ENCODE measurements around the gene DDX25.

DDX25 gene

DNA sequence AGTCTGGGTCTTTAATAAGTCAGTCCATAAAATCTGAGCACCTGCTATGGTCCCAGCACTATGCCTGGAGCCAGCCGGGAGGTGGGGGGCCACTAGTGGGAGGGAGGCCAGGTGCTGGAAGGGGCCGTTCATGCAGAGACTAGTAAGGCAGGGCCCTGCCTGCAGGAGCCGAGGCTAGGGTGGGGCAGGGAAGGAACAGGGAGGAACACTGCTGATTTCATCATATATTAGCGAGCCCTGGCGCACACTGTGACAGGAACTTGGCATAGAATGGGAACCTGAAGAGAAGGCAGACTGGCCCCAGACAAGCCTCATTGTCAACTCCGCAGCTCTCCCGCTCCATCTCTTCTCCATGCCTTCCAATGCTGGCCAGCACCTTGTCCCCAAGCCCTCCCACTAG is 48.7 kb downstream of the DDX25 start:
- peak; percentile 6 for DNase-seq

DNA sequence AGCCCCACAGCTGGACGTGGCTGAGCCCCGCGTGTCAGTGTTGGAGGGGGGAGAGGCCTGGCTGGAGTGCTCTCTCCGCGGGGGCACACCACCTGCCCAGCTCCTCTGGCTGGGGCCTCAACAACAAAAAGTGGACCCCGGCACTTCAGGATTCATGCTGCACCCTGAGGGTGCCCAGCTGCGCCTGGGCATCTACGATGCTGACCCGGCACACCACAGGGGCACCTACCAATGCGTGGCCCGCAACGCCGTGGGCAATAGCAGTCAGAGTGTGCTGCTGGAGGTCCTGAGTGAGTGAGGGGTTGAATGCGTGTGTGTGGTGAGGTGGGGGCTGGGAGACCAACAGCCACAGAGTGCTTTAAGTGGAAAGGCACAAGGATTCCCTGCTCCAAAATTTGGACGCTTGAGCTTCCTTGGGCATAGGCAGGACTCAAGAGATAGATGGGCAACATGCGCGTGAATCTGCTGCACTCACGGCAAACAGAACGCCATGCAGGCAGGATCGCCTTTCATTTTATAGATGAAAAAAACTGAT is 49.2 kb downstream of the DDX25 start:
- no peak for DNase-seq

DNA sequence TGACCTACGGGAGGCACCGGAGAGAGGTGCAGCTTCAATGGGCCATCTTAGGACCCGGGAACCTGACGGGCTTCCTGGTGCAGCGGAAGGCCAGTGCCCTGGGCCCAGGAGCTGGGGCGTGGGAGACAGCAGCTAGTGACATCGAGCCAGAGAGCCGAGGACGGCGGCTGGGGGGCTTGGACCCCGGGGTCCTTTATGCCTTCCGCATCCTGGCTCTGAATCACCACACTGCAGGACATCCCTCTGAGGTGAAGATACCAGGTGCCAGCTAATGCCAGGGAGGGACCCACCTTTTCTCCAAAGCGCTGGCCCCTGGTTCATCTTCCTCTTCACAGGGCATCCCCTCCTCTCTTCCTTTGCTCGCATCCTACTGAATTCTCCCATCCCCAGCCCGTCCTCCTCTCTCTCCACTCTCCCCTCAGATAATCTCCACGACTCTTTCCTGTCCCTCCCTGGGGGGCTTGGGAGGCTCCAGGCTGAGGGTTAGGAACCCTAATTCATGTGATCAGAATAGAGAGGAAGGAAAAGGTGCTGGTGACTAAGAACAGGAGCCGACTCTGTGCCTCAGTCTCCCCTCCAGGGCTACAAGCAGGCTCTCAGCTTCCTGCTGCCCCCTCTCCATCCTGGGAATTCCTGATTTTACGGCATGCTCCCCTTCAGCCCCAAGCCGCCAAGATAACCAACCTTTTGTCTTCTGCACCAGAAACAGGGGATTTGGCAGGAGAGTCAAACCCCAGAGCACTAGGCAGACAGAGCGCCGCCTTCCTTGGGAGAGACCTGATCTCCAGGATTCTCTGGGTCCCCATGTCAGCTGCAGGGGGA is 50.0 kb downstream of the DDX25 start:
- DNase-seq: no peak

DNA sequence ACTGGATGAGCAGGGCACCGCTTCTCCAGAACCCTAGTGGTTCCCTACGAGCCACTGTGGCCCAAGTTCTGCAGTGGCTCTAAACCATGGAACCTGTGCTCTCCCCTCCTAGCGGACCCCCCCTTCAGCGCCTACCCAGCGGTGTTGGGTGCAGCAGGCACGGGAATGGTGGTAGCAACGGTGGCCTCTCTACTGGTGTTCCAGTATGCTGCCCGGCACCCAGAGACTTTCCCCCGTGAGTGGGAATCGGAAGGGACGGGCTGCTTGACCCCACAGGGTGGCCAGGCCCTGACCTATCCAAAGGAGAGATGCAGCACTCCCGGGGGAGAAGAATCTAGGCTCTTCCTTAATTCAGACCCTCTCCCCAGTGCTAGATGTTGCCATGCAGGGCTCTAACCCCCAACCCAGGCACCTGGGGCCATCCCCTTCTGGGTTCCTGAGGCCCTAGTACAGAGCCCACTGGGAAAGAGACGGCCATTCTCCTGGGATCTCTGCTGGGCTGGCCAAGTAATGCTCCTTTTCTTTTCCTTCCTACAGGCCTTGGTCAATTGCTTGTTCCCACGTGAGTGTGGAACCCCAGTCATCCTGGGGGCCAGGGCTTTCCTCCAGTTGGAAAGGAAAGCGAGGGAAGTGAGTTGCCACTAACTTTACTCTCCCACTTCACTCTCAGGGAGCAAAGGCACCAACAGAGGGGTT is 50.8 kb downstream of the DDX25 start:
- DNase-seq: no peak

DNA sequence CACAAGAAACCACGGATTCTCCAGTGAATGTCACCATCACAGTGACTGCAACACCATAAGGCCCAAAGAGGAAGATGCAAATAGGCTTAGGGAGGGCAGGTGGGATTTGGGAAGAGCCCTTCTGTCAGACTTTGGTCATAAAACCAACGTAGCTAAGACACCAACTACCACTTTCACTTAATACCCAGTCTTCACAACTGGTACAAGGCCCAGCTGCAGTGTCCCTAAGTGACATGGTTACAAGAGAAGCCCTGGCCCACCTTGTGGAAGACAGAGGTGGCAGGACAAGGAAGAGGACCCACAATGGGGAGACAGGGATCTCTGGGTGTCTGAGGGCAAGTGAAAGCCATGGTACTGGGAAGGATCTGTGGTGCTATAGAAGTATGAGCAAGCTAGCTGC is 51.5 kb downstream of the DDX25 start:
- no peak for DNase-seq

DNA sequence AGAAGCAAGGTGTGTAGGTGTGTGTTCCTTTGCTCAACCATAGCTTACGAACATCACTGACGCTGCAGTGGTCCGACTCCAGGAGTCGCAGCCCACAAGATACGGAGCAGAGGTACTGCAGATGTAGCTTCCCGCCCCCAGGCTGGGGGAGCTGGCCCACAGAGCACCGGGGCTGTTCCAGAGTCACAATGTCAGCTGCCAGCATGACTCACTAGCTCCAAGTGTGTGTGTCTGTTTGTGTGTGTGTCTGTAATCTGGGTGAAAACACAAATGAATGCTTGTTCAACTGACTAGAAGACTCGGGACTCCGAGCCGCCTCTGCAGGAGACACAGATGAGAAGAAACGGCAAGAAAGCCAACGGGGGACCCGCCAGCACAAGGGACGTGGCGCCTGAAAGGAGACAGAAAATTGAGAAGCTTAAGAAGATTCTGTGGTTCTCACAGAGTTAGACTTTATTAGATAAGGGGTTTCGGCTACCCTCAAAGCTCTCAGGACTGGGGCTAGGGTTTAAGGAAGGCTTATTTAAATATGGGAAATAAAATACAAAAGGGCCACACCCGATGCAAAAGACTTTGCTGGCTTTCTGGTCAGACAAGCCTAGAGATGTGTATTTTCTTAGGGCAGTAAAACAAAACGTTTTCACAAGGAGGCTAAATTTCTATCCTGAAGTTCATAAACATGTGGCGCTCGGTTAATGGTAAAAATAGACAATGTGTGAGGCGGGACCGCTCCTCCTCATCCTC is 52.3 kb downstream of the DDX25 start:
- DNase-seq: no peak

DNA sequence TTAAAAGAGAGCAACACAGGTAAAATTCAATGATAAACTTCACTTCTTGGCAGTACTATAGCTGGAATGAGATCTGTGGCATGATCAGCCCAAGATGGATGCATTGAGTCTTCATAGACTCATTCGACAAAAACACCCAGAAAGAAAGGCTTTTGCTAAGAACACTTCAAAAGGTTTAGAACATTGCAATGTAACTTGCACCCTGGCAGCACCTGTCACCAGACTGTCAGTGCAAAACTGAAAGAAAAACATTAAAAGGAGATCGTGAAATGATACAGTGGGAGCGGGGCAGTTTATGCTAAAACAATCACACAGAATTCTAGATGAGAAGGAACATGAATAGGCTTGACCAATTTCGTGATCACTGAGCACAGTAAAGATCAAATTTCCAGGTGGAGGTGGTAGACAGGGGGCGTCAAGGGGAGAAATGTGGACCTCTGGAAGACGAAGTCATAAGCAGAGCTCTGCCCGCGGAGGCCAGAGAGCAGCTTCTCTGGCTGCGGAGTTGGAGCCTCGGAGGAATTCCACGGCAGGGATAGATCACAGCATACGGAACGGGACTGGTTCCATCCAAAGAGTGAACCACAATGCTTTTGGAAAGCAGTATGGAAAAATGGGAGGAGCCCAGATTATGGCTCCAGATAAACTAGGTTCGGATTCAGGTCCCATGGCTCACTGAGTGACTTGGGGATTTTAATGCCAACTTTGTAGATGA is 53.5 kb downstream of the DDX25 start:
- DNase-seq: no peak

DNA sequence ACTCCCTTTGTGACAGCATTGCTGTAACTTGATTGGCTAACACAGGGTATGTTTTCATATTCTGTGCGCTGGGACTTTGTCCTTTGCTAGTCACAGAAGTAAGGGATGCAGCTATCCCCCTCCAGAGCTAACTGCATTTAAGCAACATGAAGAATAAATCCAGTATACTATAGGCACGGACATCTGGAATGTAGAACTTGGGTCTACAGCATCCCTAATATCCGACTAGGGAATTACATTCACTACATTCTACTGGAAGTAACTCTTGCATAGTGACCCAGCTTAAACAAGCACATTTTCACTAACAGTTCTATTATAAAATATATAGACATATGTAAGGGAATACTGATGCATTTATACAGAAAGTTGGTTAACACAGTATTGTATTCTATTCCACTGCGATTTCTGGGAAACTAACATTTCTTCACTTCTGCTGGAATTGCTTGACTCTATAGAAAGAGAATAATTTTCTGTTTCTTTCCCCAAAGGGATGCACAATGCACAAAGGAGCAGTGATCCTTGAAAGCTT is 54.6 kb downstream of the DDX25 start:
- no peak for DNase-seq

DNA sequence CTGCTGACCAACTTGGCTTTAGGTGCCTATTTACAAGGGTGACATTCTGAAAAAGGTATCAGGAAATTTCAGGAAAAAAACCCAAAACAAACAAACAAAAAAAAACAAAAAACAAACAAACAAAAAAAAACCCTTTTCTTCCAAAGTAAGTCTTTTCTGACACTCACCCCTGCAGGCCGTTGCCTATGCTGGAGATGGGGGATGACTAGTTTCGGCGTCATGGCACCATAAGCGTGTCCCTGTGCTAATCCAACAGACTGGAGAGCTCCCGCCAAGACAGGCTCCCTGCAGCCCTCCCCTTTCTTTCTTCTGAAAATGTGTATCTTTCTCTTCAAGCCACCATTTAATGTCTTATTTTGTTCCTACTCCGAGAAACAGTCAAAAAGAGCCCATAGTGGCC is 55.2 kb downstream of the DDX25 start:
- peak; percentile 37 for DNase-seq

DNA sequence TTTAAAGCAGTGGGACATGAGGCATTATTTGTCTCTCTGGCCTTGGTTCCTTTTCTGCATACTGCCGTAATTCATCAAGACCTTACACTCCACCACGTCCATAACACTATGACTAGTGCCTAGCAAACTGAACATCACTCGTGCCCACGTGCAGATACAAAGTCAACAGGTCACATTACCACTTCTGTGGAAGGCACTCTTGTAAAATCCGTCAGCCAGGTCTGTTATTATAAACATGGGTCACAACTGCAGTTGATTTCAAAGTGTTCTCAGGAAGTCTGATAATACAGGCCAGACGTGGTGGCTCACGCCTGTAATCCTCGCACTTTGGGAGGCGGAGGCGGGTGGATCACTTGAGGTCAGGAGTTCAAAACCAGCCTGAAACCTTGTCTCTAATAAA is 55.6 kb downstream of the DDX25 start:
- peak; percentile 91 for DNase-seq

DNA sequence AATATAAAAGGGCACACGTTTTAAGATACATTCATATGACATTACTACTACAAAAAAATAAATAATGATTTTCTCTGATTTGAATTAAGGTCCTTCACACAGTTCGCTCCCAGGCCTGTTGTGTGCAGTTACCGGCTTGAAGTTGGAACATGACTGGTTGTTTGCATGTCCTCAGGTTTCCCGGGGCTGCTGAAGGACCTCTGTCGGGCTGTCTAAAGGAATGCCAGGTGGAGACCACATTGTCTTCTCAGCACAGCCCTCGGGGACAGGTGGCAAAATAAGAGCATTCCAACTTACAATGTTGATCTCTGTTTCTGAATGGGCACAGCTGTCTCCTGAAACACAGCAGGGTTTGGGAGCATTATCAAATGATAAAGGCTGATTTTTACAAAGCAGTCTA is 56.5 kb downstream of the DDX25 start:
- peak; percentile 14 for DNase-seq

DNA sequence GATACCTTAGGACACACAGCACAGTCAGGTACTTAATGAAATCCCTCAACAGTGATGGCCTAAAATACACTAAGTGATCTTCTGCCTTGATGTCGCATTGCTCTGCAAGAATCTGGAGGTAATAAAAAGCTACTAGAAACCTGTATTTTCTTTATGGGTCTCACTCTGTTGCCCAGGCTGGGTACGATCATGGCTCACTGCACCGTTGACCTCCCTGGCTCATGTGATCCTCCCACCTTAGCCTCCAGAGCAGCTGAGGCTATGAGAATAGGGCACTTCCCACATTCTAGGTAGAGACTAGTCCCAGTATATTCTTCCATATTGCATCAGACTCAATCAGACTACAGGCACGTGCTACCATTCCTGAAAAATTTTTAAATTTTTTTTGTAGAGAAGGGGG is 63.2 kb downstream of the DDX25 start:
- no peak for DNase-seq

DNA sequence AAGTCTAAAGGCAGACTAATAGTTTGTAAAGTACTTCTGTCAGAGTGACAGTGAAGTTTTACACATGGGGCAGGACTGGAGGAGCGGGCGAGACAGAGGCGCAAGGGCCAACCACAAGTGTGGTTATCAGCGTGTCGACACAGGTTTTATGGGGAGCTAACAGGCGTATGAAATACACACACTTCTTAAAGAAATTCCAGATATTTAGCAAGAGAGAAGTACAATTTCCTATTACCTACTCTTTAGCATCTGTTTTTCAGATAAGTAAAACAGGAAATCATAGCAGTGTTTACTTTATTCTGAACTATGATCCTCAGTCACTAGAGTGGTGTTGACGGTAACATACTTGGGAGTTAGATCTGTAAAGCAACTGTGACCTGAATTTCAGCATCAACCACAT is 64.0 kb downstream of the DDX25 start:
- DNase-seq: no peak

DNA sequence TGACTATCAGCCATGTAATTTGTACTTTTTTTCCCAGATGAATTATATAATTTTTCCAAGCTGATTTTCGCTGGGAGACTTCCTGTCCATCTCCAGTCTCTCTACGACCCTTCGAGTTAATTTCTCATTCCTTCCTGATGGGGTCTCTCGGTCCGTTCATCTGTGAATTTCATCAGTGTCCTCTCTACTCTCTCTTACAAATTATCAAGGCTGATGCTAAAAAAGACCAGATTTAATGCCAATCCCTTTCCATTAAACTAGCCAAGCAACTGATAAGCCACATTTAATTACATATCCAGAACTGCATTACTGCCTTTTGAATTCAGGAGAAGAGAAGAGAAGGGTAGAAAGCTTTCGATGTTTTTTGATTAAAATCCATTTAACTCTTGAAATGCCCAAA is 67.3 kb downstream of the DDX25 start:
- DNase-seq: no peak

DNA sequence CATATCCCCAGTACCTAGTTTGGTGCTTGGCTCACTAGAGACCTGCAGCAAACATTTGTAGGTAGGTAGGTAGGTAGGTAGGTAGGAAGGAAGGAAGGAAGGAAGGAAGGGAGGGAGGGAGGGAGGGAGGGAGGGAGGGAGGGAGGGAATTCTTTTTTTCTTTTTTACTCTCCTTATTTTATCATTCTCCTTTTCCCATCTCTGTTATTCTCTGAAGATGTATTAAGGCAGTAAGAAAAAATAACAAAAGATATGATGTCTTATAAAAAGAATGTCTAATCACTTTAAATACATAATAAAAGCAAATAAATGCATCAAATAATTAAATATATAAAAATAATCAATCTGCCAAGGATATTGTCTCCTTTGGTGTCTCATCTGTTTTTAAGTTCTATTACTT is 70.0 kb downstream of the DDX25 start:
- no peak for DNase-seq

DNA sequence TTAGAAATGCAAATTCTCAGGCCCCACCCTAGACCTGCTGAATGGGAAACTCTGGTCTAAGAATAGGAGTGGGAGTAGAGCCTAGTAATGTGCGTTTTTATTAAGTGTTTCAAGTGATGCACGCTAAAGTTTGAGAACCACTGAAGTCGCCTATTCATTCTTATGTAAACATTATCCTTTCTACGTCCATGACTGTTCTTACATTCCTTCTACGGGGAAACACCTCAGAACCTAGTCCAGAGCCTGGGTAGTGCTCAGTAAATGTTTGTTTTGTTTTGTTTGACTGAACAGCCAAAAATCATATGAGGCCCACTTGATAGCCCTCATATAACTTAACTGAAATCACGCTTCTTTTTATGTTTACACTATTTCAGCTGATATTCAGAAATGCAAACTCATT is 71.3 kb downstream of the DDX25 start:
- DNase-seq: no peak

DNA sequence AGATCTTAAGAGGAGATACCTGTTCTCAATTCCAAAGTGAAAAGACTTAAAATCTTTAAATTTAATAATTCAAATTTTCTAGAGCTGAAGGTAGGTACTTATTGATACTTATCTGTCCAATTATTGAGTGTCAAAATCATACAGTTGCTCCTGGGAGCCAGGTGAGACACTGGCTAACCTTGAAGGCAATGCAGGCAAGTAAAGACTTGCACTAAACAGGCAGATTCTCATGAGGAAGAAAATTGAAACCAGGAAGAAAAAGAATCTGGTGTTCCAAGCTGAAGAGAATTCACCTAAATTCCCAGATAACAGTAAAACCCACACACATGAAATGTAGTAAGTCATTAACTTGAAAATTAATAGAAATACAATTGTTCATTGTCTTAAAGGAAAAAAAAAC is 71.8 kb downstream of the DDX25 start:
- no peak for DNase-seq

DNA sequence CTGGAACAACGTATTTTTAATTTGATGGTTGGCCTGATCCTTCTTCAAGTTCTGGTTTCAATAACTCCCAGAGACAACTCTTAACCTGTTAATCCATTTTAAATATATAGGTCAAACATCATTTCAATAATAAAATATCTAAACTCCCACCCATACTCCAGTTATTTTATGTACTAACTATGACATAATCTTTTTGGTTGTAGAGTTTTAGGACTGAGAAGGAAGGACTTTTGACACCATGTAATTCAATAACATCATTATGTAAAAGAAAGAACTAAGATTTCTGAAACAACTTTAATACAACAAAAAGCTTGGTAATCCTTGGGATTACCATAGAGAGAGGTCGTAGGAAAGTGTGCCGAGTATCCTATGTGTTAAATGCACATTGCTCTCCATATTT is 73.0 kb downstream of the DDX25 start:
- DNase-seq: no peak

DNA sequence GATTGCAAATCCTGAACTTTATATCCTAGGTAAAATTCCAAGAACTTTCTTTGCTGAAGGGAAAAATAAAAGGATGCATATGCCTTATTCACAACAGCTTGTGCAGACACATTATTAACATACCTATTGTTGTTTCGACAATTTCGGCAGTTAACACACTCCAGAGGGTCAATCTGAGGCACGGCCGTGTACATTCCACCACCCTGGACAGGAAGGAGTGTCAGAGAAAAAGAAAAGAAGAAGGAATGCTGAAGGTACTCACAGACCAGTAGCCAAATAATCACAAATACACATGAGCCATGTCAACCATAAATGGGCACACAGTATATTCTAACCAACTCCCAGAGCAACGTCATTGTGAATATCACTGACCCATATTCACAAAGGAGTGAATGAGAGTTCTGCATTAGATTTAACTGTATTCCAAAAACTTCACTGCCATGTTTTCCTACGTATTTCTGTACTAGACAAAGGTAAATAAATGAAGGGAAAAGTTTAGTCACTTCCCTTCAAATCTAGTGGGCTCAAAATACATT is 73.9 kb downstream of the DDX25 start:
- no peak for DNase-seq

All from NCI-H2029 (cell line).